HG02571 (cell line): ENCODE measurements around the gene UQCRH.

ENCODE experiments used
- ATAC-seq: cut with Tn5 transposase; IDR thresholded peaks from one replicate; pipeline ENCODE4 v1.9.1; 2021; ENCODE audit warnings: mild to moderate bottlenecking, moderate library complexity; ENCODE audit not compliant: unreplicated experiment

UQCRH gene

GRCh38 chr1:46303038-46303871 is at the start of gene UQCRH, which contains the start of gene LRRC41:
Gene UQCRH (plus strand): TSS chr1:46303698. CDS start chr1:46303767, 69 bp downstream.
Gene LRRC41 (minus strand): TSS chr1:46303616. CDS start chr1:46303322, 294 bp downstream.
- peak; percentile 76 for ATAC-seq

GRCh38 chr1:46254668-46255067 is 48.8 kb upstream of the UQCRH start:
- no peak for ATAC-seq

GRCh38 chr1:46256523-46256922 is 47.0 kb upstream of the UQCRH start:
- ATAC-seq, result no peak

- ATAC-seq, result no peak
Observed at GRCh38 chr1:46262508-46262907, 41.0 kb upstream of the UQCRH start.

GRCh38 chr1:46263146-46263545 is 40.4 kb upstream of the UQCRH start:
- ATAC-seq, result no peak

- ATAC-seq, result no peak
Observed at GRCh38 chr1:46268578-46268977, 34.9 kb upstream of the UQCRH start.

- no peak for ATAC-seq
Observed at GRCh38 chr1:46274225-46275029, 29.1 kb upstream of the UQCRH start.

GRCh38 chr1:46275030-46275337 is 28.5 kb upstream of the UQCRH start:
- no peak for ATAC-seq

- ATAC-seq, result no peak
Observed at GRCh38 chr1:46277658-46278373, 25.7 kb upstream of the UQCRH start.

- ATAC-seq, result no peak
Observed at GRCh38 chr1:46278807-46279206, 24.7 kb upstream of the UQCRH start.

GRCh38 chr1:46280092-46280491 is 23.4 kb upstream of the UQCRH start:
- no peak for ATAC-seq

GRCh38 chr1:46281021-46281420 is 22.5 kb upstream of the UQCRH start:
- no peak for ATAC-seq

GRCh38 chr1:46284058-46284457 is 19.4 kb upstream of the UQCRH start:
- no peak for ATAC-seq

- no peak for ATAC-seq
Observed at GRCh38 chr1:46284597-46285564, 18.6 kb upstream of the UQCRH start.

- no peak for ATAC-seq
Observed at GRCh38 chr1:46285730-46286477, 17.6 kb upstream of the UQCRH start.

- ATAC-seq, result no peak
Observed at GRCh38 chr1:46288485-46289133, 14.9 kb upstream of the UQCRH start.

- ATAC-seq, result no peak
Observed at GRCh38 chr1:46289134-46289494, 14.4 kb upstream of the UQCRH start.

- no peak for ATAC-seq
Observed at GRCh38 chr1:46289976-46290375, 13.5 kb upstream of the UQCRH start.

GRCh38 chr1:46295306-46295705 is 8.2 kb upstream of the UQCRH start:
- no peak for ATAC-seq
